NAMALWA (cell line): ENCODE data around the gene ASZ1.
"Not testable (repeated sequence)": the region's sequence is repeated elsewhere in the genome, so short reads cannot be mapped to it uniquely, and the experiment has no call there.

Experiments
- DNase-seq: peaks from one replicate; pipeline ENCODE4 v3.0.0-alpha.2; 2015; ENCODE audit warnings: low spot score

The ASZ1 gene

GRCh38 chr7:117427258-117427701 is at the start of gene ASZ1:
ASZ1 (minus strand) TSS chr7:117427493; CDS start chr7:117427460, 33 bp downstream.
- no peak for DNase-seq

- DNase-seq, result no peak
Measured at GRCh38 chr7:117476557-117477215, 49.4 kb upstream of the ASZ1 start.

GRCh38 chr7:117472335-117472734 is 45.0 kb upstream of the ASZ1 start:
- no peak for DNase-seq

GRCh38 chr7:117470777-117471176 is 43.5 kb upstream of the ASZ1 start:
- DNase-seq, result peak; percentile 21

GRCh38 chr7:117468174-117468573 is 40.9 kb upstream of the ASZ1 start:
- no peak for DNase-seq

DNA sequence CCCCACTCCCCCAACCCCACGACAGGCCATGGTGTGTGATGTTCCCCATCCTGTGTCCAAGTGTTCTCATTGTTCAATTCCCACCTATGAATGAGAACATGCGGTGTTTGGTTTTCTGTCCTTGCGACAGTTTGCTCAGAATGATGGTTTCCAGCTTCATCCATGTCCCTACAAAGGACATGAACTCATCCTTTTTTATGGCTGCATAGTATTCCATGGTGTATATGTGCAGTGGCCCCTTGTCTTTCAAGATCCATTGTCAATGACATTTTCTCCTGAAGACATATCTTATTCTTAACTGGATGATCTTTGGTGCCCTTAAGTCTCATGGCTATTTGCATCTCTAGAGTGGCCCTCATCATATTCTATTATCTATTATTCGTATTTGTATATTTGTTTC is 33.5 kb upstream of the ASZ1 start:
- not testable (repeated sequence) for DNase-seq

GRCh38 chr7:117459735-117460134 is 32.4 kb upstream of the ASZ1 start:
- no peak for DNase-seq

- peak; percentile 65 for DNase-seq
Measured at GRCh38 chr7:117458977-117459583, 31.8 kb upstream of the ASZ1 start.

GRCh38 chr7:117448655-117449054 is 21.4 kb upstream of the ASZ1 start:
- no peak for DNase-seq

DNA sequence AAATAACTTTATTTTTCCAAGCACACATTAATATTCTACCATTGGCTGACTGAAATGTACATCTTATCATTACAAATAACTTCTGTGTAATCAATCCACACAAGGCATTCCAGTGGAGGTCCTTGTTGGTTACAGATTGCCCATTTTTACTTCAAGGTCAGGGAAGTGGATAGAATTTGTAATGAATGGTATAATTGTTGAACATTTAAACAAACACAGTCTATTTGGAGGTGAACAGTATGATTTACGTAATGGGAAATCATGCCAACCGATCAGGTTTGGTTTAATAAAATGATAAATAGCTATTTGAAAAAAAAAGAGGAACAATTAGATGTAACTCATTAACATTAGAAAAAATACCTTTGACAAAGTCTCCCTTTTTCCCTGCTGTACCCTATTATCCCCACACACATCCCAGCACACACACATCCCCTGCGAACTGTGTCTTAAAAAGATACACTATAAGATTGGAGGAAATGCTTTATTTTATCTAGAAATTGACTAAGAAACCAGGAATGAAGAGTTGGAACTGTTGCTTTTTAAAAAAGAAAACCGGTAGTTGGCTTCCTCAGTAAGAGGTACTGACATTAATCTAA is 19.0 kb upstream of the ASZ1 start:
- DNase-seq, result no peak

DNA sequence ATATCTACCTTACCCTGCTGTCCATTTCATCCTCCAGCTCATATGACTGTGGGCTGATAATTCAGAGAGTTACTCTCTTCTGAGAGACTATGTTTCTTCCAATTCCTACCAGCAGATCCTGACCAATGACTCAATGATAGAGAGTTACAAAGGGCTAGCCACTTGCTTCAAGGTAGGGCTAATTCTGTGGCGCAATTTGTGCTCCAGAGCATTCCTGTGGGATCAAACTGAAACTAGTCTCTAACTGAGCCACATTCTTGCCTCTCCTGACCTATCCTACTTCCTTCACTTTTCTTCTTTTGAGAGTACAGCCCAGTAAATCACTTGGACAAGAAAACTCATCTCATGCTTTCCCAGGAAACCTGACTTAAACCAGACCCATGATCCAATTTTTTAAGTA is 17.9 kb upstream of the ASZ1 start:
- DNase-seq, result no peak

DNA sequence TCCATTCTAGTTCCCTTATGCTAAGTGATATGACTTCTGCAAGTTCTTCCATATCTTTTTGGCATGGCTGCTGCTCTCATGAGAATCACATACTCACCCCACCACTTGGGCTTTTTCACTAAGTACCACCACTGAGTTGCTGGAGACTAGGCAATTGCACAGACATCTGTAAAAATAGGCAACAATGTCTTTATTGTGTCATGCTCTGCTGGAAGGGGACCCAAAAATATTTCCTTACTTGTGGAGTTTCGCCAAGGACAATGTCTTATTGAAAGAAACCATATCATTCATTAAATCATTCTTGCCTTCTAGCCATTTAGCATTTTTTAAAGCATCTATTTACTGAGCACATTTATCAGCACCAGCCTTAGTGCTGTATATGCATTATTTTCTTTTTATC is 17.4 kb upstream of the ASZ1 start:
- no peak for DNase-seq

DNA sequence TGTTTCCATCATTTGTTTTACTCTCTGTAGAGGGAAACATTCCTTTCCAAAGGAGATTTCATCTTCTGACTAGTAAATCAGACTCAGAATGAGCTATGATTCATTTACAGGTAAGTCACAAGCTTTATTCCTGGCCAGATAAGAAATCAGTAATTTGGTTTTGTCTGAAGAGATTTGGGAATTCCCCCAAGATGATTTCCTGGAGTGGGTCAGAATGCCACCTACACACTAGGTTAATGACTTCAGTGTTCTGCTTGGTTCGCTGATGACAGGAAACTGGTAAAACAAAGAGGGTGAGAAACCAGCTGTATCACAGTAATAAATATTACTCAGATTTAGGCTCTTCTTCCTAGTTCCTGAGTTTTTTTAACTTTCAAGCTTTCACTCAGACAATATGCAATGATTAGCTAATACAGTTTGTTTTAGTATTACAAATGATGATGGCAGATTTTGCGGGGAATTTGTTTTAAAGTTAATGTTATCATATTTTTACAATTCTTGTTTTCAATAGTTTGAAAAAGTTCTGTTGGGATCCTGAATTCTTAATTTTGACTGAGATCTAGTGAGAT is 8.3 kb upstream of the ASZ1 start:
- no peak for DNase-seq

GRCh38 chr7:117424090-117424829 is 3.0 kb downstream of the ASZ1 start:
- no peak for DNase-seq

DNA sequence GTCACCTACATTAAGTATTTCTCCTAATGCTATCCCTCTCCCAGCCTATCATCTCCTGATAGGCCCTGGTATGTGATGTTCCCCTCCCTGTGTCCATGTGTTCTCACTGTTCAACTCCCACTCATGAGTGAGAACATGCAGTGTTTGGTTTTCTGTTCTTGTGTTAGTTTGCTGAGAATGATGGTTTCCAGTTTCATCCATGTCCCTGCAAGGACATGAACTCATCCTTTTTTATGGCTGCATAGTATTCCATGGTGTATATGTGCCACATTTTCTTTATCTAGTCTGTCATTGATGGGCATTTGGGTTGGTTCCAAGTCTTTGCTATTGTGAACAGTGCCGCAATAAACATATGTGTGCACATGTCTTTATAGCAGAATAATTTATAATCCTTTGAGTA is 12.7 kb downstream of the ASZ1 start:
- DNase-seq, result not testable (repeated sequence)

DNA sequence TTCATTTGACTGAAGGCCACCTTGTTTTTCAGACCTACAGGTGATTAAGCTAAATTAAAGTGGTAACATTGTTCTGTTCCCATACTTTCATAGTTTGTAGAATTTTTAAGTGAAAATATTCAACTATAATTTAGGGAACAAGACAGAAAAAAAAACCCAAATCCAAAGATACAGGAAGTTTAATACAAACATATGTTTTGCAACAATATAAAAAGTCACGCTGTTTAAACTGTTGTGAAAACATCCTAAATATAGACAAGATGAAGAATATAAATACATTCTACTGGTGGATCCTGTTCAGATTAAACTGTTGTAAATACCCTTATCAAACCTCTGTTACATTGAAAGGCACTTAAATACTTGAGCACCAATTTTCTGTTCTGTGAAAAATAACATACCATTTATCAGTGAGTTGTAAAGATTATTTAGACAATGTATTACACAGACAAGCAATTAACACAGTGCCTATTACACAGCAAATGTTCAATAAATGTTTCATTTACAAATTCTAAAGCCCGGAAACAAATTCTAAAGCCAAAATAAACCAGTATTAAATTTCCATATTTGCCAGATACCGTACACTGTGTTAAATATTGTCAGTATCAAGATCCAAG is 14.2 kb downstream of the ASZ1 start:
- DNase-seq, result no peak

GRCh38 chr7:117412390-117412789 is 14.9 kb downstream of the ASZ1 start:
- DNase-seq, result no peak

- DNase-seq, result no peak
Measured at GRCh38 chr7:117411539-117411938, 15.8 kb downstream of the ASZ1 start.

GRCh38 chr7:117408831-117409230 is 18.5 kb downstream of the ASZ1 start:
- DNase-seq, result no peak

DNA sequence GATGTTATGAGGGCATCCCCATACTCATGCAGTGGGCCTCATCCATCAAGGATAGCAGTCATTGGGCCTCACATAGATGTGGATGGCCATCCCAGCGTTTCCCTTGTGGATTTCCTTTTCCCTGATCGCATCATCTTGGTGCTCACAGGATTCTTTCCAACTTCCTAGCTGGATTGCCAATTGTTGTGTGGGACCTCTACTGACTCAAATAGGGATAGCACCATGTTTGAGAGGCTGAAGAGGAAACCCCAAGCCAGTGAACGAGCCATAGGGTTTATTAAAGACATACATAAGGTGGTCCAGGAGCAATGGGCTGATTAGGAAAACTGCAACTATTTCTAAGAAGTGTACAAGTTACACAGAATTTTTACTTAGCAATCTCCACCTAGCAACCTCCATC is 21.8 kb downstream of the ASZ1 start:
- DNase-seq, result no peak

- no peak for DNase-seq
Measured at GRCh38 chr7:117403737-117404136, 23.6 kb downstream of the ASZ1 start.

DNA sequence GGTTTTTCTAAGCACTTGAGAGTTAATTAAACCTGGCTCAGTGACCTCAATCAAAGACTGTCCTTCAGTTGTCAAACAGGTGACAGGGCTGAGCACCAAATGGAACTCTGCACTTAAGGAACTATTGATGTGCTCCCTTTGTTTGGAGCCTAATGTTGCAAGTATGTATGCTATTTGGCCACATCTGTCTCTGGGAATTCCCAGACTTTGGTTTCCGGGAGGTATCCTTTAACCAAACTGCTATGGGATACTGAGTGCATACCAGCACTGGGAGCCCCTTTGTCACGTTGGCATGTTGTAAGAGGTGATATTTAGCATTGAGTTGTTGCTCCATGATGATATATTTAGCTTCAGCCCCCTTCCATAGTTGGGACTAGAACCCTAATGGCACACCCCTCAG is 25.2 kb downstream of the ASZ1 start:
- DNase-seq, result no peak
